ENCODE measurements around the gene CREG1.

CREG1 gene

GRCh38 chr1:167529829-167530474 is 23.6 kb downstream of the CREG1 start:
- DNase-seq (ENCODE audit: low spot score), result no peak

GRCh38 chr1:167528057-167528728 is 25.4 kb downstream of the CREG1 start:
- DNase-seq (ENCODE audit: low spot score), result no peak

GRCh38 chr1:167526667-167527383 is 26.7 kb downstream of the CREG1 start:
- DNase-seq (ENCODE audit: low spot score), result no peak

GRCh38 chr1:167524651-167525050 is 28.9 kb downstream of the CREG1 start:
- DNase-seq (ENCODE audit: low spot score), result no peak

- no peak for DNase-seq (ENCODE audit: low spot score)
Measured at GRCh38 chr1:167522246-167522645, 31.3 kb downstream of the CREG1 start.

- no peak for DNase-seq (ENCODE audit: low spot score)
Measured at GRCh38 chr1:167520711-167521206, 32.8 kb downstream of the CREG1 start.

GRCh38 chr1:167518331-167518700 is 35.2 kb downstream of the CREG1 start, which contains the start of gene CD247:
Gene CD247, minus strand, starts transcription at chr1:167518529. Its CDS starts 64 bp downstream, at chr1:167518465.
- no peak for DNase-seq (ENCODE audit: low spot score)

- no peak for DNase-seq (ENCODE audit: low spot score)
Measured at GRCh38 chr1:167517535-167518330, 35.8 kb downstream of the CREG1 start.

- no peak for DNase-seq (ENCODE audit: low spot score)
Measured at GRCh38 chr1:167516404-167517388, 36.9 kb downstream of the CREG1 start.

- DNase-seq (ENCODE audit: low spot score), result no peak
Measured at GRCh38 chr1:167515893-167516321, 37.7 kb downstream of the CREG1 start.

- no peak for DNase-seq (ENCODE audit: low spot score)
Measured at GRCh38 chr1:167515461-167515860, 38.1 kb downstream of the CREG1 start.

- no peak for DNase-seq (ENCODE audit: low spot score)
Measured at GRCh38 chr1:167514288-167514687, 39.3 kb downstream of the CREG1 start.

GRCh38 chr1:167512046-167512654 is 41.4 kb downstream of the CREG1 start:
- no peak for DNase-seq (ENCODE audit: low spot score)

- no peak for DNase-seq (ENCODE audit: low spot score)
Measured at GRCh38 chr1:167511374-167511986, 42.1 kb downstream of the CREG1 start.

- DNase-seq (ENCODE audit: low spot score), result no peak
Measured at GRCh38 chr1:167510881-167511280, 42.7 kb downstream of the CREG1 start.

GRCh38 chr1:167510244-167510643 is 43.3 kb downstream of the CREG1 start:
- no peak for DNase-seq (ENCODE audit: low spot score)

GRCh38 chr1:167509587-167509986 is 44.0 kb downstream of the CREG1 start:
- DNase-seq (ENCODE audit: low spot score), result no peak

GRCh38 chr1:167507719-167508118 is 45.8 kb downstream of the CREG1 start:
- DNase-seq (ENCODE audit: low spot score), result no peak

- no peak for DNase-seq (ENCODE audit: low spot score)
Measured at GRCh38 chr1:167504467-167504827, 49.1 kb downstream of the CREG1 start.
